ENCODE data around the gene KDM4D.
"Not testable (repeated sequence)": the region's sequence is repeated elsewhere in the genome, so short reads cannot be mapped to it uniquely, and the experiment has no call there.

DNA sequence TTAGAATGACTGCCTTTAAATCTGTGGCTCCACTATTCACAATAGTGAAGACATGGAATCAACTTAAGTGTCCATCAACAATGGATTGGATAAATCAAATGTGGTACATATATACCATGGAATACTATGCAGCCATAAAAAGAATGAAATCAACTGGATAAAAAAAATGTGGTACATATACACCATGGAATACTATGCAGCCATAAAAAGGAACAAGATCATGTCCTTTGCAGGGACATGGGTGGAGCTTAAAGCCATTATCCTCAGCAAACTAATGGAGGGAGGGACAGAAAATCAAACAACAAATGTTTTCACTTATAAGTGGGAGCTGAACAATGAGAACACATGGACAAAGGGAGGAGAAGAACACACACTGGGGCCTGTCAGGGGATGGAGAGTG is 41.4 kb upstream of the KDM4D start:
- TF ChIP-seq, protein P1, sequence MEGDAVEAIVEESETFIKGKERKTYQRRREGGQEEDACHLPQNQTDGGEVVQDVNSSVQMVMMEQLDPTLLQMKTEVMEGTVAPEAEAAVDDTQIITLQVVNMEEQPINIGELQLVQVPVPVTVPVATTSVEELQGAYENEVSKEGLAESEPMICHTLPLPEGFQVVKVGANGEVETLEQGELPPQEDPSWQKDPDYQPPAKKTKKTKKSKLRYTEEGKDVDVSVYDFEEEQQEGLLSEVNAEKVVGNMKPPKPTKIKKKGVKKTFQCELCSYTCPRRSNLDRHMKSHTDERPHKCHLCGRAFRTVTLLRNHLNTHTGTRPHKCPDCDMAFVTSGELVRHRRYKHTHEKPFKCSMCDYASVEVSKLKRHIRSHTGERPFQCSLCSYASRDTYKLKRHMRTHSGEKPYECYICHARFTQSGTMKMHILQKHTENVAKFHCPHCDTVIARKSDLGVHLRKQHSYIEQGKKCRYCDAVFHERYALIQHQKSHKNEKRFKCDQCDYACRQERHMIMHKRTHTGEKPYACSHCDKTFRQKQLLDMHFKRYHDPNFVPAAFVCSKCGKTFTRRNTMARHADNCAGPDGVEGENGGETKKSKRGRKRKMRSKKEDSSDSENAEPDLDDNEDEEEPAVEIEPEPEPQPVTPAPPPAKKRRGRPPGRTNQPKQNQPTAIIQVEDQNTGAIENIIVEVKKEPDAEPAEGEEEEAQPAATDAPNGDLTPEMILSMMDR (IDR thresholded peaks at IDR 0.05) = not testable (repeated sequence)
- TF ChIP-seq POLR2A (IDR thresholded peaks at IDR 0.05) = not testable (repeated sequence)

Data from body of pancreas (tissue), 4 donors.